HG03045 (cell line): ENCODE results near the gene UBAP1.
"Not testable (repeated sequence)": the region's sequence is repeated elsewhere in the genome, so short reads cannot be mapped to it uniquely, and the experiment has no call there.

Experiments
- ATAC-seq: cut with Tn5 transposase; IDR thresholded peaks from one replicate; pipeline ENCODE4 v1.9.1; 2021; ENCODE audit warnings: mild to moderate bottlenecking, moderate library complexity; ENCODE audit not compliant: unreplicated experiment

The UBAP1 gene

DNA sequence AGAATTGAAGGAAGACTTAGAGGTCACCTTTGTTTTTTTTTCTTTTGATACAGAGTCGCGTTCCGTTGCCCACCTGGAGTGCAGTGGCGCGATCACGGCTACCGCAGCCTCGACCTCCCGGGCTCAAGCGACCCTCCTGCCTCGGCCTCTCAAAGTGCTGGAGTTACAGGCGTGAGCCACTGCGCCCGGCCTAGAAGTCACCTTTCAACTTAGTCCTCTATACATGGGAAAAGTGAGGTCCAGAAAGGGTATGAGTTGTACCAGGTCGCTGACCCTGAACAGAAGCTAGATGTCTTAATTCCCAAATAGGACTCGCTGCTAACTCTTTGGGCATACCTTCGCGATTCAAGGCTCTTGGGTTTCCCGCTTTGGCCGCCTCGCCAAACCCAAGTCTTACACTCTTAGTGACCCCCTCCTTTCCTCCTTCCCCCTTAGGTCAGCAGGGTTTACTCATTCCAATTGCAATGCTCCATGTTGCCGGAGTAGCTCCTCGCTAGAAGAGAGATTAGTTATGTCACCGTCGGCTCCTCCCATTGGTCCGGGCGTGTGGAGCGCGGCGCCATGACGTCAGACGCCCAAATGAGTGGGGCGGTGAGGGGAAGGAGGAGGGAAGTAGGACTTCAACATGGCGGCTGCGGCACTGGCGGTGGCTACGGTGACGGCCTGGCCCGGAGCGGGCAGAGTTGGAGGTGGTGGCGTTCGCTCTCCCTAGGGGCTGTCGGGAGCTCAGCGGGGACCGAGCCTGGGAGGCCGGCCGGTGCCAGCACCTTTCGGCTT is at the start of gene UBAP1:
UBAP1 (plus strand) TSS at position 608 of the 777 bp plus-strand sequence. CDS start 41,872 bp downstream, outside the sequence.
- peak; percentile 99 for ATAC-seq

DNA sequence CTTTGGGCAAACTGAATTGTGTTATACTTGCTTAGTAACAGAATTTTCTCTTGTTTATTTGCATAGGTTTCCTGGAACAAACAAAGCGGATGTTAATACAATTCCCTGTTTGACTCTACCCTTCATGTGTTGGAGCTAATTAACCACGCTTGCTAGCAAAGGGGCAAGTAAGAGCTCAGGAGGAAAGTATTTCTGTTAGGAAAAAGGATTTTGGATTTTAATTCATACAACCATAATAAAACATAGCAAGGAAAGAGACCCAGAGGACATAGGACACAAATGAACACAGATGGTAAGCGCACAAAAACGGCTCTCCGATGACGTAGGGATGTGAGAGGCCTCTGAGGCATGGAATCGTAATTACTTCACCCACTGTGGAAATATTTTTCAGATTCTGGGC is 47.3 kb upstream of the UBAP1 start:
- ATAC-seq, result no peak

DNA sequence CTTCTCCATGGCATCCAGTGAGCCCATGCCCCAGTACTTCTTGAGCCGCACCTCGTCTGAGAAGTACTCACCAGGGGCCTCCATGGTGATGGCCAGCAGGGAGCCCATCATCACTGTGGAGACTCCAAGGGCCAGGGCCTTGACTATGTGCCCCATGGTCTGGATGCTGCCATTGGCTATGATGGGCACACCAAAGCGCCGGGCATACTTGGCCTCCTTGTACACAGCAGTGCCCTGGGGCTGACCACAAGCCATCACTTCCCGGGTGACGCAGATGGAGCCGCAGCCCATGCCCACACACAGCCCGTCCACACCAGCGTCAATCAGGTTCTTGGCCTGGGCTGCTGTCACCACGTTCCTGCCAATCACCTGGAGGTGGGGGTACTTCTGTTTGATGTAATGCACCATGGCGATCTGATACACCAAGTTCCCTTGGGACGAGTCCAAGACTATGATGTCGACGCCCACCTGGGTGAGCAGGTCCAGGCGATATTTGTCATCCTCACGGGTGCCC is 45.4 kb upstream of the UBAP1 start:
- ATAC-seq, result no peak

DNA sequence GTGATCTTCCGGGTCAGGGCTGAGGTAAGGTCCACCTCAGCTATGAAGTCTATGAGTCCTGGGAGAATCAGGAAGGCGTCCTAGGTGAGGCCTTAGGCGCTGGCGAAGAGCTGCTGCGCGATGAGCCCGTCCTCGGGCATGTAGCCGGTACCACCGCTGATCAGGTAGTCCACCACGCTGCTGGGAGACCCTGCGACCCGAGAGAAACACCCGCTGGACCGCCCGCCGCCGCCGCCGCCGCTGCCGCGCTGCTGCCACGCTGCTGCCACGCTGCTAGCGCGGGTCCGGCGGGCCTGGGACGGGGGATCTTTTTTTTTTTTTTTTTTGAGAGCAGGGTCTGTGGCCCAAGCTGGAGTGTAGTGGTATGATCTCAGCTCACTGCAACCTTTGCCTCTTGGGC is 44.3 kb upstream of the UBAP1 start:
- ATAC-seq, result no peak

DNA sequence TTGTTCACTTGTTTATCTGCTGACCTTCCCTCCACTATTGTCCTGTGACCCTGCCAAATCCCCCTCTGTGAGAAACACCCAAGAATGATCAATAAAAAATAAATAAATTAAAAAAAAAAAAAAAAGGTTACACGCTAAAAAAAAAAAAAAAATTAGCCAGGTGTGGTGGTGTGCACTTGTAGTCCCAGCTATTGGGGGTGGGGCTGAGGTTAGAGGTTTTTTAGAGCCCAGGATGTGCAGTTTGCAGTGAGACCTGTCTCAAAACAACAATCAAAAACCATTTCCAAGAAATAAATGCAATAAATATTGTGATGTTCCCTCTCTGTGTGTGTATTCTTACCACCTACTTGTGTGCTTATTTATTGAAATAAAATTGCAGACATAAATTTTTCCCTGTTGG is 40.2 kb upstream of the UBAP1 start:
- ATAC-seq, result not testable (repeated sequence)

DNA sequence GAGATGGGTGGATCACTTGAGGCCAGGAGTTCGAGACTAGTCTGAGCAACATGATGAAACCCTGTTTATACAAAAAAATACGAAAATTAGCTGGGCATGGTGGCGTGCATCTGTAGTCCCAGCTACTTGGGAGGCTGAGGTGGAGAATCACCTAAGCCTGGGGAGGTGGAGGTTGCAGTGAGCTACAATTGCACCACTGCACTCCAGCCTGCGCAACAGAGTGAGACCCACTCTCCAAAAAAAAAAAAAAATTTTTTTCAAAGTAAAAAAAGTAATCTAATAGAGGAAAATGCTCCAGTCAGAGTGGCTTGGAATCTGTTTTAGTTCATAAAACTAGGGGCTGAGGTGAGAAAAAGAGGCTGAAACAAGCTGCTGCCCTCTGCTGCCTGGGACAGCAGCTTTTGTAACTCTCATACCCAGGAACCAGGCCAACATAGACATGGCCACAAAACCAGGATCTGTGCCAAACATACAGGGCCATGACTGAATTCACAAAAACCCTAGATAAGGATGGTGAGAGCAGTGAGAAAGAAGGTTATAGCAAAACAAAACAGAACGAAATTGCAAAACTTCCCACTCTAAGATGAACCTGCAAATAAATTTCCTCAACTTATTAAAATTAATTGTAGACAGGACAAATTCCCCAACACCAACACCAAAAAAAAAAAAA is 39.2 kb upstream of the UBAP1 start:
- no peak for ATAC-seq

DNA sequence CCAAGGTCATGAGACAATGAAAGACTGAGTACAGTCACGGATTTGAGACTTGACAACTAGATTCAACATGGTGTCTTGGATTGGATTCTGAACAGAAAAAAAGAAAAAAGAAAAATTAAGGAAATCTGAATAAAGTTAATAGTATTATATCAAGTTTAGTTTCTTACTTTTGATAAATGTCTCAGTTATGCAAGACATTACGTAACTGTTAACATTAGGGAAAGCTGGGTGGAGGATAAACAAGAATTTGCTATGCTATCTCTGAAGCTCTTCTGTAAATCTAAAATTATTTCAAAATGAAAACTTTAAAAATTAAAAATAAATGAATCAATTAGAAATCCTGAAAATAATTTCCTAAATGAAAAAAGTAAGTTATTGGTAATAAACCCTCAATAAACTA is 38.0 kb upstream of the UBAP1 start:
- ATAC-seq, result no peak

DNA sequence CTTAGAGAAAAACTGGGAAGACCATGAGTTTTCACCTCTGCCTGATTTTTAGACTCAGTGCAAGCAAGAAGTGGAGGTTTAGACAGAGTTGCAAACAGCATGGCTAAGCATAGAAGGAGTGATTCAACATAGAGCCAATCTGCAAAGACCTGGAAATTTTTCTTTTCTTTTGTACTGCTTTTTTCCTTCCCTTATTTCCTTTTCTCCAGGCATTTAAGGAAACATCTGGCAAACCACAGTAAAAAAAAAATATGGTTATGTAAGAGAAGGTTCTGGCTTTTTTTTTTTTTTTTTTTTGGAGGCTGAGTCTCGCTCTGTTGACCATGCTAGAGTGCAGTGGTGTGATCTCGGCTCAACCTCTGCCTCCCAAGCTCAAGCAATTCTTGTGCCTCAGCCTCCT is 35.7 kb upstream of the UBAP1 start:
- no peak for ATAC-seq

DNA sequence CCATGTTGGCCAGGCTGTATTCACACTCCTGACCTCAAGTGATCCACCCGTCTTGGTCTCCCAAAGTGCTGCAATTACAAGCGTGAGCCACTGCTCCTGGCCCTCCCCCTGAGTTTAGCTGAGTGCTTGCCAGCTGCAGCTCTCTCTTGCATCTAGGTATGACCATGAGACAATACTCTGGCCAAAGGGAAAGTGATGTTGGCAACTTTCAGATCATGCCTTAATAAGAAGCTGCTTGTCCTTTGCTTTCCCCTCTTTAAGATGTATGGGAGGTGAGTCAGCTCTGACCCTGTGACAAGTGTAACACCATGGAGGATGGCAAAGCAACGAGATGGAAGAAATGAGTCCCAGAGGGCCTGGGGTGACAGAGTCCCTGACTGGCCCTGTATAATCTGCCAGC is 33.7 kb upstream of the UBAP1 start:
- no peak for ATAC-seq

DNA sequence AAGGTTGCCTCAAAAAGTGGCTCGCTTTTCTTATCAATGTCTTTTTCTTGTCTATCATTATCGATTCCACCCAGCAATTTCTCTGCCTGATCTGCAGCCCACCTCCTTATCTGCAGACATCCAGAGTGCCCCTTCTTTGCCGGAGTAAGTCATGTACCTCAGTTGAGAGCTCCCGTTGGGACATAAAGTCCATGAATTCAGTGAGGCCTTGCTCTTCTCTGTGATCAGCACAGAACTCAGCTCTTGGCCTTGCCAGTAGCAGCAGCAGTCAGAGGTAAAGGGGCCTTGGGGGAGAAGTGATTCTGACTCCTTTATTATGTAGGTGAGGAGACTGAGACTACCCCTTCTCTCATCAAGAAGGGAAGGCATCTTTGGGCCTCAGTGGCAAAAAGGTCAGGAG is 27.4 kb upstream of the UBAP1 start:
- no peak for ATAC-seq

DNA sequence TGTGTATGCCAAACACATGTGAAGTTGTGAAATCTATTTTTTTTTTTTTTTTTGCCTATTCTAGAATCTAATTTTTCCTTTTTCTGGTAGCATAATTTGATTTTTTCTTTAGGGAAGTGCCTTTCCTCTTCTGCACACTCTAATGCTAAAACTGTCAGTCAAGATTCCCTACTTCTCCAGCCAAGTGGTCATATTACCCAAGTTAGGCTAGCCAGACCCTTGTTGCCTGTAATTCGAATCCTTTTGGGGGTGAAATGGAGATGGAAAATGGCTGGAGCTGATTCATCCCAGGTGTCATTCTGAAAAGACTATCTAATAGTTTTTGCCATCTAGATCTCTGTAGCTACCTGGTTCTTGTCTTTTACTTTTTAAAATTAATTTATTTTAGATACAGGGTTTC is 24.8 kb upstream of the UBAP1 start:
- ATAC-seq, result no peak

DNA sequence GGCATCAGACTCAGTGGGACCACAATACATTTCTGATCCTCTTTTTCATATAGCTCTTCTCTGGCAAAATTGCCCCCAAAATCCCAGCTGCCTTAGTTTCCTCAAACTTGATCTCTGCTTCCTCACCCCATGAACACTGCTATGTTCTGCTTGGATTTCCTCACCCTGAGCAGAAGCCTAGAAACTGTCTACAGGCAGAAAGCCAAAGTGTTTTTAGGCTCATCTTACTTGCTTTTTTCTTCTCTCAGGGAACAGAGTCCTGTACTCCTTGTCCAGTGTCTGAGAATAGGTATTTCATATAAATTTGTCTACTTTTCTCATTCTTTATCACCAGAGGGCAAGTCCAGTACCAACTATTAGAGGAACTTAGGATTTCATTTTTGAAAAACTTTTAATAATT is 21.5 kb upstream of the UBAP1 start:
- ATAC-seq, result no peak

DNA sequence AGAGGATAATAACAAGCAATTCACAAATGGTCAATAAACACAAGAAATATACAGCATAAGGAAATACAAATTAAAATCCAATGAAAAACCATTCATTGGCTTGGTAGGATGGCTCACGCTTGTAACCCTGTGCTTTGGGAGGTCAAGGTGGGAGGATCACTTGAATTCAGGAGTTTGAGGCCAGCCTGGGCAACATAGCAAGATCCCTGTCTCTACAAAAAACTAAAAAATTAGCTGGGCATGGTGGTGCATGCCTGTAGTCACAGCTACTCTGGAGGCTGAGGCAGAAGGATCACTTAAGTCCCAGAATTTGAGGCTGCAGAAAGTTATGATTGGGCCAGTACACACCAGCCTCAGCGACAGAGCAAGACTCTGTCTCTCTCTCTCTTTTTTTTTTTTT is 20.9 kb upstream of the UBAP1 start:
- ATAC-seq, result no peak

DNA sequence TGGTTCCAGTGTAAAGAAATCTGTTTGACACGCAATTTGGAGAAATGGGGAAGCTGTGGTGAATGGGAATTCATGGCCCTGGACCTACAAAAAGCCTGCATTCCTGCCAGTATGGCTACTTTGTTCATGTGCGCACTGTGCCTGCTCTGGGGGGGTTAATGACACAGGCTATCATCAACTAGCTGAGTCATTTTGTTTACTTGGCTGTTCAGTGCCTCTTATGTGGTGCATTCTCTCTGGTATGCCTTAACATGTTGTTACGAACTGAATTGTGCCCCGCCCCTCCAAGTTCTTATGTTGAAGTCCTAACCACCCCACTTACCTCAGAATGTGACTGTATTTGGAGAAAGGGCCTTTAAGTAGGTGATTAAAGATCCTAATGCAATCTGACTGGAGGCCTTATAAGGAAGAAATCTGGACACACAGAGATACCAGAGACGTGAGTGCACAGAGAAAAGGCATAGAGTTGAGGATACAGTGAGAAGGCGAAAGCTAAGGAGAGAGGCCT is 20.4 kb upstream of the UBAP1 start:
- no peak for ATAC-seq

DNA sequence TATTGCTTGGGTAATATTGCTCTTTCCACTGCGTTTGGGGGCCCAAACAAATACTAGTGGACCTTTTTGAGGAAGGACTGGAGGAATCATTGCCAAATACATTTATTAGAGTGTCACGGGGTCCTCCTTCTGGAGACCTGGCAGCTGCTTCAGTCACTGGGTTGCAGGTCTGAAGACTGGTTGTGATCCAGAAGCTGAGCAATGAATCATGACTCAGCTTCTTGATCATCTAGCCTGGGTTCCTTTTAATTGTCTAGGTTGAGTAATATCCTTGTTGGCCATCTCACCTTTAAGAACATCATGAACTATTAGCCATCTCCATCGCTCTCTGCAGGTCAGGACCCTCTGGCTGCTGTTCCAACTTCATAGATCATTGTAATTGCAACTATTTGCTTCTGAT is 15.4 kb upstream of the UBAP1 start:
- ATAC-seq, result no peak

DNA sequence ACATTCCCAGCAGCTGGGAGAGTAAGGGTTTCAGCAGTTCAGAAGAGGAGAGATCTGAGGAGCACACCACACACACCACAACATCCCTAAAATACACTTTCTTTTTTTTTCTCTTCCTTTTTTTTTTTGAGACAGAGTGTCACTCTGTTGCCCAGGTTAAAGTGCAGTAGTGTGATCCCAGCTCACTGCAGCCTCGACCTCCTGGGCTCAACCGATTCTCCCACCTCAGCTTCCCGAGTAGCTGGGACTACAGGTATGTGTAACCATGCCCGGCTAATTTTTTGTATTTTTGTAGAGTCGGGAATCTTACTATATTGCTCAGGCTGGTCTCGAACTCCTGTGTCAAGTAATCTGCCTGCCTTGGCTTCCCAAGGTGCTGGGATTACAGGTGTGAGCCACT is 9.7 kb upstream of the UBAP1 start:
- no peak for ATAC-seq

DNA sequence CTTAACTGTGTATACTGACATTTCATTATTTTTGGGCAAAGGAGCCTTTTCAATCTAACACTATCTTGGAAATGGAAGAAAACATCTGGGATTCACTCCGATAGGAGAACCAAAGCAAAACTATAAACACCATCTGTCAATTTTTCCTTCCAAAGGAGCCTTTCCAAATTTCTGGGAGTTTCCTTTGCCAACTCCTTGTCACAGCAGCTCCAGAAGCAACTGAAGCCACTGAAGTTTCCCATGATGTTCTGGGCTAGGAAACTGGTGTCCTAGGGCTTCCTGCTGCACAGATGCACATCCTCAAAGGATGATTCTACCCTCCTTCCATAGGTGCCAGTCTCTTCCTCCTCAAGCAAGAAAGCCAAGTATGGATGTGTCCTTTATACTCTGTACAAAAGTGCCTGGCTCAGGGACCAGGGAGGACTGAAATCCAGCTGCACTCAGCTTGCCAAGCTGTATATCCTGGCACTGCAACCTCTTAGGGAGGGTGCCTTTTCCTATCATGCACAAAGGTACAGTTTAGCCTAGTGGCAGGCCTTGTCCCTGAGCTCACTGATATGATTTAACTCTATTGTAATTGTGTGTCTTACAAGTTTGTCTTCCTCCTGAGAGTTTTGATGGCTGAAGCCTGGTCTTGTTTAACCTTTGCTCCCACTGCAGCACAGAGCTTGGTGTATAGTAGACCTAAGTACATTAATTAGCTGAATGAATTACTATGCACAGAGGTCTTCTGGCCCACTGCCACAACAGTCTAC is 8.4 kb upstream of the UBAP1 start:
- ATAC-seq, result no peak

DNA sequence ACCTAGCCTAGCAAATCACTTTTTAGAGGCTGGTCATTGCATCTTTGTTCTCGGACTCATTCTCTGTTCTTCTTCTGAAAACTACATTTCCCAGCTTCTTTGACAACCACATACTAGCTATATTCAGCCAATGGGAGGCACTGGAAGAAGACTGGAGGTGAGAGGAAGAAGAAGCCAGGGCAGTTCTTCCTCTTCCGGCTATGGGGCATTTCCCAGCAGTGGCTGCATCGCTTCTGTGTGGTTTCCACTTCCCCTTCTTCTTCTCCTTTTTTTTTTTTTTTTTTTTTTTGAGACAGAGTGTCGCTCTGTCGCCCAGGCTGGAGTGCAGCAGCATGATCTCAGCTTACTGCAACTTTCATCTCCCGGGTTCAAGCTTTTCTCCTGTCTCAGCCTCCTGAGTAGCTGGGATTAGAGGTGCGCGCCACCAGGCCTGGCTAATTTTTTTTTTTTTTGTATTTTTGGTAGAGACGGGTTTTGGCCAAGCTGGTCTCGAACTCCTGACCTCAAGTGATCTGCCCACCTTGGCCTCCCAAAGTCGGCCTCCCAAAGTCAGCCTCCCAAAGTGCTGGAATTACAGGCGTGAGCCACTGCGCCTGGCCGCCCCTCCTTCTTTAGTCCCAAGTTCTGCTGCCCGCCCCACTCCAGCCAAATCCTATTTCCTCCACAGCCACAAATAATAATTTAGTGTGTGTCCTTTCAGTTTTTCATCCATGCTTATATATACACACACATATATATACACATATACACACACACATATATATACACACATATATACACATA is 6.9 kb upstream of the UBAP1 start:
- no peak for ATAC-seq

DNA sequence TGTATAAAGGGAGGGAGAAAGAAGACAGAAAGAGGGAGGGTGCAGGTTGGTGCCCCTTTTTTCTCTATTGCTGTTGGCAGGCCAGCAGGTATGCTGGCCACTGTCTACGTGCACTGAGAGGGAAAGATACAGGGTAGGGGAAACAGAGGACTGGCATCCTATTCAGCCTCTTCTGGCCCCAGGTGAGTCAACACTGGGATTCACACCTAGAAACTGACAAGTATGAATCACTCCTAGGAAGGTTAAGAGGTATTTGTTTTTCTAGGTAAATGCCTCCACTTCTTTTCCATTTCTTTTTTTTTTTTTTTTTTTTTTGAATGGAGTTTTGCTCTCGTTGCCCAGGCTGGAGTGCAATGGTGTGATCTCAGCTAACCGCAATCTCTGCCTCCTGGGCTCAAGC is 2.8 kb upstream of the UBAP1 start:
- no peak for ATAC-seq

DNA sequence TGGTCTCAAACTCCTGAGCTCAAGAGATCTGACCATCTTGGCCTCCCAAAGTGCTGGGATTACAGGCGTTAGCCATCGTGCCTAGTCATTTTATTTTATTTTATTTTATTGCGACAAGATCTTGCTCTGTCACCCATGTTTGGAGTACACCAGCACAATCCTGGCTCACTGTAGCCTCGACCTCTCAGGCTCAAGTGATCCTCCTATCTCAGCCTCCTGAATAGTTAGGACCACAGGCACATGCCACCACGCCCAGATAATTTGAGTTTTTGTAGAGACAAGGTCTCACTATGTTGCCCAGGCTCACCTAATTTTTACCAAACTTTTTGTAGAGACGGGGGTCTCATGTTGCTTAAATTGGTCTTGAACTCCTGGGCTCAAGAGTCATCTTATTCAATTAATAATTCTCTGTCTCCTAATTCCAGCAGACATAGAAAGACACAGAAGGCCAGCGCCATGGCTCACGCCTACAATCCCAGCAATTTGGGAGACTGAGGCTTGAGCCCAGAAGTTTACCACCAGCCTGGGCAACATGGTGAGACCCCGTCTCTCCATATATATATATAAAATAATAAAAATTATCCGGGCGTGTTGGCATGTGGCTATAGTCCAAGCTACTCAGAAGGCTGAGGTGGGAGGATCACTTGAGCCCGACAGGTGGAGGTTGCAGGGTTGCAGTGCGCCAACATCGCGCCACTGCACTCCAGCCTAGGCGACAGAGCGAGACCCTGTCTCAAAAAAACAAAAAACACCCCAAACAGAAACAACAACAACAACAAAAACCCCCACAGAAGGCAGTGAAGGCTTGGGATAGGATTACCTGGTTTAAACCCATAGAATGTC is 1.0 kb upstream of the UBAP1 start:
- no peak for ATAC-seq
